PC-9 (cell line): Measurements from ENCODE around the gene CHST1. TPM values are rescaled to one million over a fixed set of nuclear protein-coding genes. Genes with fewer than 3 reads are reported as not detected.

ENCODE experiments used
- BruUV-seq: library from RNA; stranded (reverse); fragments of 400-500 nt; replicated peaks from 2 replicates; lab custom pipeline; 2021; lab: Mats Ljungman, UMichigan
- CTCF ChIA-PET: fragments of 300-600 bp; sonication (Branson Sonifier 250); formaldehyde crosslinking; loops from one replicate; lab custom pipeline; 2022; ENCODE audit warnings: antibody characterized with exemption; lab: Charles Lee
- POLR2A ChIA-PET: fragments of 300-600 bp; sonication (Branson Sonifier 250); formaldehyde crosslinking; loops from one replicate; lab custom pipeline; 2022; ENCODE audit warnings: antibody characterized with exemption; ENCODE audit not compliant: unreplicated experiment; lab: Charles Lee
- DNase-seq, 2 experiments: peaks; one replicate each; pipeline versions ENCODE4 v3.0.0 to v3.0.0-alpha.2; 2015 to 2022; ENCODE audit warnings: mixed read lengths in 1 of 2
- H2AFZ ChIP-seq: fragments of 200-600 bp; sonication (generic); 2 replicates; pipeline ENCODE4 v1.8.1; 2017; ENCODE audit warnings: antibody characterized with exemption
- H3F3A ChIP-seq: fragments of 200-600 bp; sonication (generic); 2 replicates; pipeline ENCODE4 v1.8.1; 2017; ENCODE audit warnings: antibody characterized with exemption, mild to moderate bottlenecking, low read depth; ENCODE audit not compliant: insufficient read depth
- H3K27ac ChIP-seq: fragments of 200-600 bp; sonication (generic); 2 replicates; pipeline ENCODE4 v1.6.1; 2016; ENCODE audit warnings: mixed run types
- H3K27me3 ChIP-seq: fragments of 200-600 bp; sonication (generic); 2 replicates; pipeline ENCODE4 v1.6.1; 2016; ENCODE audit warnings: low read depth, mixed run types; ENCODE audit not compliant: insufficient read depth
- H3K36me3 ChIP-seq: fragments of 200-600 bp; sonication (generic); 2 replicates; pipeline ENCODE4 v1.6.1; 2016; ENCODE audit warnings: low read depth, mixed run types
- H3K4me1 ChIP-seq: fragments of 200-600 bp; sonication (generic); replicated peaks from 2 replicates; pipeline ENCODE4 v1.6.1; 2016; ENCODE audit warnings: mixed run types; ENCODE audit not compliant: insufficient read depth
- H3K4me2 ChIP-seq: fragments of 200-600 bp; sonication (generic); 2 replicates; pipeline ENCODE4 v1.6.1; 2017; ENCODE audit warnings: mixed run types
- H3K4me3 ChIP-seq: fragments of 200-600 bp; sonication (generic); 2 replicates; pipeline ENCODE4 v1.6.1; 2016; ENCODE audit warnings: mixed run types
- H3K79me2 ChIP-seq: fragments of 200-600 bp; sonication (generic); 2 replicates; pipeline ENCODE4 v1.6.1; 2017; ENCODE audit warnings: low read depth, mixed run types
- H3K9me2 ChIP-seq: fragments of 200-600 bp; sonication (generic); 2 replicates; pipeline ENCODE4 v1.8.1; 2017; ENCODE audit warnings: mild to moderate bottlenecking; ENCODE audit not compliant: insufficient read depth
- H3K9me3 ChIP-seq: fragments of 200-600 bp; sonication (generic); 2 replicates; pipeline ENCODE4 v1.8.1; 2016; ENCODE audit warnings: low read depth; ENCODE audit not compliant: insufficient read depth
- H4K20me1 ChIP-seq: fragments of 200-600 bp; sonication (generic); 2 replicates; pipeline ENCODE4 v1.8.1; 2017; ENCODE audit not compliant: insufficient read depth
- CTCF ChIP-seq: fragments of 200-600 bp; sonication (generic); conservative IDR thresholded peaks from 2 replicates; pipeline ENCODE4 v1.6.1; 2017; ENCODE audit warnings: mixed run types, antibody characterized with exemption, mild to moderate bottlenecking, moderate library complexity
- EZH2 ChIP-seq: fragments of 200-600 bp; sonication (generic); IDR thresholded peaks from 2 replicates; pipeline ENCODE4 v1.8.0; 2017; ENCODE audit warnings: antibody characterized with exemption, low read depth
- intact Hi-C: fragments of 100-400 bp; cut with micrococcal nuclease; formaldehyde crosslinking; loops from one replicate; pipeline ENCODE4 v1.10.0; 2022; ENCODE audit not compliant: unreplicated experiment
- total RNA-seq: library from RNA; stranded (reverse); gene quantifications from 2 replicates; pipeline ENCODE4 v1.2.3, GENCODE V29; 2021

CHST1 gene
- total RNA-seq, 1 experiment from 2014 or later, result not detected

DNA sequence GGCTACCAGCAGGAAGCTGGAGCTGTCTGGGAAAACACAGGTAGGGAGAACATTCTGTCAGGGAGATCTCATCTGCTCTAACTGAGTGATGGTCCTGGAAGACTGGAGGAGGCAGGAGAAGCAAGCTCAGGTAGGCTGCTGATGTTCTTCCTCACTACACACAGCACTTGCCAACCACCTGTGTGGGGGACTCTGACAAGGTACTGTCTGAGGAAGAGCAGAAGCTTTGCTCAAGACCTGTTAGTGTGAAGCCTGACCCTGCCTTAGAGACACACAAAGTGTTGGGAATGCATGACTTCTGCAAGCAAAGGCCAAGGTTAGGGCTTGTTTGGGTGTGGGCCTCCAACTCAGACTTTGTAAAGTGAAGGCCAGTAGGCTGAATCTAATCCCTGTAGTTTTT, 46.5 kb downstream of the CHST1 start:
- Histone ChIP-seq H3K4me2 (no peak overlapping the region), H3F3A (no peaks in the 10 kb centered on the region), H2AFZ (no peak overlapping the region), H3K9me3 (no peaks in the 10 kb centered on the region), H3K27me3 (peaks cover 7% of the 10 kb centered on the region; the same call in 1 of the 2 replicates), H3K9me2 (no peaks in the 10 kb centered on the region), H3K27ac (no peak overlapping the region), H3K4me3 (no peak overlapping the region), H3K79me2 (no peaks in the 10 kb centered on the region), H3K36me3 (no peaks in the 10 kb centered on the region), H3K4me1 (no peaks in the 10 kb centered on the region), H4K20me1 (no peaks in the 10 kb centered on the region)
- POLR2A ChIA-PET, result no interaction called here
- TF ChIP-seq CTCF (no peak), EZH2 (no peak)
- CTCF ChIA-PET, result no interaction called here
- DNase-seq, result no peak
- intact Hi-C loops, result no loop called here
- BruUV-seq, result no TSS peak

GRCh38 chr11:45617871-45618601, 47.4 kb downstream of the CHST1 start:
- Histone ChIP-seq H3K27ac (no peak overlapping the region), H3K9me2 (no peaks in the 10 kb centered on the region), H3K4me2 (no peak overlapping the region), H3K4me1 (no peaks in the 10 kb centered on the region), H3K79me2 (no peaks in the 10 kb centered on the region), H4K20me1 (no peaks in the 10 kb centered on the region), H3F3A (no peaks in the 10 kb centered on the region), H3K9me3 (no peaks in the 10 kb centered on the region), H2AFZ (no peak overlapping the region), H3K4me3 (no peak overlapping the region), H3K36me3 (no peaks in the 10 kb centered on the region), H3K27me3 (peaks cover 7% of the 10 kb centered on the region; the same call in 1 of the 2 replicates)
- TF ChIP-seq CTCF (no peak), EZH2 (no peak)
- CTCF ChIA-PET, result no interaction called here
- no TSS peak for BruUV-seq
- intact Hi-C loops, result no loop called here
- no peak for DNase-seq
- POLR2A ChIA-PET, result no interaction called here

- TF ChIP-seq CTCF (no peak), EZH2 (no peak)
- BruUV-seq, result no TSS peak
- H3K27ac ChIP-seq, result no peak overlapping the region
- no peaks in the 10 kb centered on the region for H3K4me1 ChIP-seq
- ChIA-PET POLR2A (no interaction called here), CTCF (interaction anchor here (0.6 kb wide), 1 partner anchor 59 kb away, joined by 3 read pairs; no protein-coding TSS in a partner anchor)
- DNase-seq, result no peak
- no peaks in the 10 kb centered on the region for H3K9me3 ChIP-seq
- H3K27me3 ChIP-seq, result peaks cover 7% of the 10 kb centered on the region; the same call in 1 of the 2 replicates
- intact Hi-C loops, result no loop called here
- H2AFZ ChIP-seq, result no peak overlapping the region
- H3K4me3 ChIP-seq, result no peak overlapping the region
- no peaks in the 10 kb centered on the region for H3K9me2 ChIP-seq
- H3K36me3 ChIP-seq, result no peaks in the 10 kb centered on the region
- H3K79me2 ChIP-seq, result no peaks in the 10 kb centered on the region
- no peaks in the 10 kb centered on the region for H3F3A ChIP-seq
- H3K4me2 ChIP-seq, result no peak overlapping the region
- H4K20me1 ChIP-seq, result no peaks in the 10 kb centered on the region
Observed at GRCh38 chr11:45616802-45617549, 48.4 kb downstream of the CHST1 start.
